ENCODE measurements around the gene ZWINT. TPM values are rescaled to one million over a fixed set of nuclear protein-coding genes. Genes with fewer than 3 reads are reported as not detected.
A peak's percentile ranks its signal among the peaks of the same experiment; 100 is the strongest.

ZWINT gene
- total and polyA plus RNA-seq, 2 of the 4 experiments (the other 2 are of a cell fraction): 47.3 to 52.0 TPM

- intact Hi-C loops (cut with micrococcal nuclease) (no loop called here), in situ Hi-C loops (cut with MboI; ENCODE audit: low sequenced_read_pairs) (no loop called here), dilution Hi-C loops (cut with HindIII; ENCODE audit: low sequenced_read_pairs, unreplicated experiment) (no loop called here)
- Histone ChIP-seq H2BK20ac (ENCODE audit: low read depth, low read length) (no peak overlapping the region), H4K91ac (ENCODE audit: insufficient read depth, low read depth, low read length) (no peak overlapping the region), H2BK5ac (ENCODE audit: low read depth, low read length, poor library complexity, severe bottlenecking) (no peak overlapping the region), H3K4me1 (ENCODE audit: control insufficient read depth, insufficient read depth, low read length) (no peaks in the 10 kb centered on the region), H4K5ac (ENCODE audit: low read depth, low read length) (no peak overlapping the region), H2AK9ac (replicated peaks; ENCODE audit: low read depth, low read length, poor library complexity) (peak overlapping the region; percentile 1), H3K27me3 (ENCODE audit: control insufficient read depth, insufficient read depth, low read length) (no peaks in the 10 kb centered on the region), H2AK5ac (ENCODE audit: low read depth, low read length) (no peak overlapping the region), H2BK15ac (ENCODE audit: low read depth, low read length) (no peak overlapping the region), H2AFZ (replicated peaks; ENCODE audit: low read length, poor library complexity) (peak overlapping the region; percentile 63), H3K27ac (ENCODE audit: insufficient read depth, low read length) (no peak overlapping the region), H3K23ac (ENCODE audit: low read depth, low read length) (no peak overlapping the region), H3K4me2 (ENCODE audit: low read depth, low read length) (no peak overlapping the region), H3K9me3 (ENCODE audit: control insufficient read depth, insufficient read depth, low read length) (no peaks in the 10 kb centered on the region), H3K4ac (ENCODE audit: low read depth, low read length) (no peak overlapping the region), H3K9ac (ENCODE audit: low read depth, low read length) (no peak overlapping the region), H3K79me1 (ENCODE audit: low read depth in 1 of 2, low read length in 2 of 2) (peaks cover 11 to 14% of the 10 kb centered on the region in 2 experiments; a peak in 2 of 4 replicates), H3K18ac (ENCODE audit: low read depth, low read length) (no peak overlapping the region), H3K4me3 (ENCODE audit: insufficient read depth, low read depth, low read length) (no peak overlapping the region), H4K8ac (ENCODE audit: low read depth in 2 of 2, low read length in 2 of 2) (no peak overlapping the region), H2BK120ac (ENCODE audit: low read depth, low read length) (no peak overlapping the region), H3K9me1 (ENCODE audit: insufficient read depth, low read length) (peaks cover 9% of the 10 kb centered on the region; the same call in 1 of the 2 replicates), H3K56ac (ENCODE audit: extremely low read depth, insufficient read depth, low read length) (no peak overlapping the region), H4K20me1 (ENCODE audit: insufficient read depth, low read length) (no peaks in the 10 kb centered on the region), H3K14ac (replicated peaks; ENCODE audit: low read depth, low read length) (no peak overlapping the region), H3K36me3 (ENCODE audit: control insufficient read depth, insufficient read depth, low read length) (peaks cover 7% of the 10 kb centered on the region; the same call in 1 of the 2 replicates)
- ATAC-seq (ENCODE audit: low read depth) (no peak), DNase-seq (no peak)
- ChIA-PET CTCF (no interaction called here), POLR2A (ENCODE audit: unreplicated experiment) (no interaction called here)
- WGBS, 2 experiments (ENCODE audit: extremely low coverage in 2 of 2, insufficient read length in 1 of 2): no CpG with 5 or more reads among the region's 4 CpGs
- no TSS peak for BruUV-seq (replicated peaks)
- TF ChIP-seq MAZ (IDR thresholded peaks at IDR 0.05; ENCODE audit: borderline replicate concordance, low read depth, low read length) (no peak), CEBPB (IDR thresholded peaks at IDR 0.05; ENCODE audit: low read depth, low read length) (no peak), USF2 (IDR thresholded peaks at IDR 0.05; ENCODE audit: low read depth, low read length) (no peak), FOS (IDR thresholded peaks at IDR 0.05; ENCODE audit: low read depth, low read length) (no peak), CHD1 (IDR thresholded peaks at IDR 0.05; ENCODE audit: low read depth, low read length) (no peak), POLR2A (IDR thresholded peaks at IDR 0.05; ENCODE audit: low read depth, low read length) (no peak), MAFK (IDR thresholded peaks at IDR 0.05; ENCODE audit: low read depth, low read length) (no peak), ELK1 (IDR thresholded peaks at IDR 0.05; ENCODE audit: borderline replicate concordance, low read depth, low read length) (no peak), RCOR1 (IDR thresholded peaks at IDR 0.05; ENCODE audit: insufficient replicate concordance, low read length) (no peak), NFE2L2 (IDR thresholded peaks at IDR 0.05; ENCODE audit: low read depth, low read length) (no peak), RFX5 (IDR thresholded peaks at IDR 0.05; ENCODE audit: low read depth, low read length) (no peak), BHLHE40 (IDR thresholded peaks at IDR 0.05; ENCODE audit: low read depth, low read length) (no peak), CTCF (conservative IDR thresholded peaks at IDR 0.05; ENCODE audit: low read depth, low read length) (no peak), SMC3 (IDR thresholded peaks at IDR 0.05; ENCODE audit: low read depth, low read length) (no peak), RAD21 (IDR thresholded peaks at IDR 0.05; ENCODE audit: low read length) (no peak), MXI1 (IDR thresholded peaks at IDR 0.05; ENCODE audit: borderline replicate concordance, low read depth, low read length) (no peak)
Observed at GRCh38 chr10:56359837-56360236, 1.2 kb downstream of the ZWINT start.

Data from IMR-90 (cell line).